Smooth muscle cell (in vitro differentiated cells): ENCODE results near the gene FRMD4B. TPM values are rescaled to one million over a fixed set of nuclear protein-coding genes. Genes with fewer than 3 reads are reported as not detected.

Experiments
- DNase-seq: peaks from one replicate; lab custom pipeline; 2025; ENCODE audit not compliant: unreplicated experiment; lab: John Stamatoyannopoulos, UW
- H2AFZ ChIP-seq: fragments of 200-600 bp; sonication (generic); 2 replicates; pipeline ENCODE4 v1.6.0; 2016; ENCODE audit warnings: antibody characterized with exemption, low read depth, mild to moderate bottlenecking
- H3F3A ChIP-seq: fragments of 200-600 bp; sonication (generic); 2 replicates; pipeline ENCODE4 v1.6.0; 2017; ENCODE audit warnings: antibody characterized with exemption, low read depth
- H3K27ac ChIP-seq: fragments of 200-600 bp; sonication (generic); 2 replicates; pipeline ENCODE4 v1.5.1; 2016; ENCODE audit warnings: low read depth, mild to moderate bottlenecking
- H3K27me3 ChIP-seq: fragments of 200-600 bp; sonication (generic); 2 replicates; pipeline ENCODE4 v1.6.1; 2016; ENCODE audit warnings: low read depth, mild to moderate bottlenecking
- H3K36me3 ChIP-seq: fragments of 200-600 bp; sonication (generic); 2 replicates; pipeline ENCODE4 v1.5.1; 2016; ENCODE audit warnings: low read depth
- H3K4me1 ChIP-seq: fragments of 200-600 bp; sonication (generic); 2 replicates; pipeline ENCODE4 v1.5.1; 2016; ENCODE audit warnings: low read depth
- H3K4me2 ChIP-seq: fragments of 200-600 bp; sonication (generic); 2 replicates; pipeline ENCODE4 v1.6.0; 2016; ENCODE audit warnings: mild to moderate bottlenecking
- H3K4me3 ChIP-seq: fragments of 200-600 bp; sonication (generic); 2 replicates; pipeline ENCODE4 v1.5.1; 2016; ENCODE audit warnings: mild to moderate bottlenecking
- H3K79me2 ChIP-seq: fragments of 200-600 bp; sonication (generic); 2 replicates; pipeline ENCODE4 v1.6.0; 2016; ENCODE audit warnings: low read depth, mild to moderate bottlenecking
- H3K9ac ChIP-seq: fragments of 200-600 bp; sonication (generic); 2 replicates; pipeline ENCODE4 v1.6.0; 2016; ENCODE audit warnings: low read depth
- H3K9me3 ChIP-seq: fragments of 200-600 bp; sonication (generic); replicated peaks from 2 replicates; pipeline ENCODE4 v1.5.1; 2016; ENCODE audit warnings: low read depth
- H4K20me1 ChIP-seq: fragments of 200-600 bp; sonication (generic); 2 replicates; pipeline ENCODE4 v1.6.0; 2016; ENCODE audit warnings: low read depth
- WGBS: methylation state at CpG from one replicate; pipeline ENCODE4 v1.1.7; 2016; ENCODE audit warnings: low lambda C conversion rate; 5-methylcytosine and 5-hydroxymethylcytosine counted together
- polyA plus RNA-seq: library from polyadenylated mRNA; unstranded; fragments of >200 nt; fragmentation: Nextera tagmentation; extraction: Ambion mirVana; gene quantifications from 2 replicates; pipeline ENCODE4 v1.2.1, GENCODE V29; 2016
- total RNA-seq: library from RNA; depleted of rRNA; stranded (reverse); fragments of >200 nt; gene quantifications from 2 replicates; pipeline ENCODE4 v1.2.3, GENCODE V29; 2014
- TF ChIP-seq, protein P1 (sequence below): fragments of 200-600 bp; sonication (generic); IDR thresholded peaks from 2 replicates; pipeline ENCODE4 v1.5.1; 2017; ENCODE audit warnings: borderline replicate concordance, mild to moderate bottlenecking, antibody characterized with exemption; ENCODE audit not compliant: insufficient read depth, poor library complexity, severe bottlenecking

Gene FRMD4B
- total and polyA plus RNA-seq, 2 experiments from 2014 or later, result 3.7 to 24.3 TPM

DNA sequence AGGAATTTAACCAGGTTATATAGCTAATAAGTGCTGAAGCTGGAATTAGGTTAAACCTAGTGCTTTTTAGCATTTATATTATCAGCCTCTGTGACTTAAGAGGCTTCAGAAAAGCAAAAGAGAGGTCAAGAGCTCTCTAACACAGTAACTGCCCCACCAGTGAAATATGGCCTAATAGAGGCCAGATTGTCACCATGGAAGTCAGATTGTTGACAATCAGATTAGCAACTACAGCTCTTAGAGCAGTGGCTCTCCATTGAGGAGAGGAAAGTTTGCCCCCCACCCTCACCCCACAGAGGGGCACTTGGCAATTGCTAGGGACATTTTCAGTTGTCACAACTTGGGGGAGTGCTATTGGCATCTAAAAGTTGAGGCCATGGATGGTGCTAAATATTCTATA lies 240.2 kb downstream of the FRMD4B start:
- H3K36me3 ChIP-seq, result no peaks in the 10 kb centered on the region
- no peak for DNase-seq
- no peak overlapping the region for H3K9ac ChIP-seq
- H2AFZ ChIP-seq, result no peak overlapping the region
- H3K27ac ChIP-seq, result no peak overlapping the region
- H3K4me1 ChIP-seq, result peaks cover 8% of the 10 kb centered on the region
- H3F3A ChIP-seq, result no peaks in the 10 kb centered on the region
- H3K79me2 ChIP-seq, result no peaks in the 10 kb centered on the region
- no peaks in the 10 kb centered on the region for H3K9me3 ChIP-seq
- no peak overlapping the region for H3K4me3 ChIP-seq
- peaks cover 5% of the 10 kb centered on the region for H3K27me3 ChIP-seq
- H3K4me2 ChIP-seq, result no peak overlapping the region
- TF ChIP-seq, protein P1, sequence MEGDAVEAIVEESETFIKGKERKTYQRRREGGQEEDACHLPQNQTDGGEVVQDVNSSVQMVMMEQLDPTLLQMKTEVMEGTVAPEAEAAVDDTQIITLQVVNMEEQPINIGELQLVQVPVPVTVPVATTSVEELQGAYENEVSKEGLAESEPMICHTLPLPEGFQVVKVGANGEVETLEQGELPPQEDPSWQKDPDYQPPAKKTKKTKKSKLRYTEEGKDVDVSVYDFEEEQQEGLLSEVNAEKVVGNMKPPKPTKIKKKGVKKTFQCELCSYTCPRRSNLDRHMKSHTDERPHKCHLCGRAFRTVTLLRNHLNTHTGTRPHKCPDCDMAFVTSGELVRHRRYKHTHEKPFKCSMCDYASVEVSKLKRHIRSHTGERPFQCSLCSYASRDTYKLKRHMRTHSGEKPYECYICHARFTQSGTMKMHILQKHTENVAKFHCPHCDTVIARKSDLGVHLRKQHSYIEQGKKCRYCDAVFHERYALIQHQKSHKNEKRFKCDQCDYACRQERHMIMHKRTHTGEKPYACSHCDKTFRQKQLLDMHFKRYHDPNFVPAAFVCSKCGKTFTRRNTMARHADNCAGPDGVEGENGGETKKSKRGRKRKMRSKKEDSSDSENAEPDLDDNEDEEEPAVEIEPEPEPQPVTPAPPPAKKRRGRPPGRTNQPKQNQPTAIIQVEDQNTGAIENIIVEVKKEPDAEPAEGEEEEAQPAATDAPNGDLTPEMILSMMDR, result no peak
- H4K20me1 ChIP-seq, result no peaks in the 10 kb centered on the region

DNA sequence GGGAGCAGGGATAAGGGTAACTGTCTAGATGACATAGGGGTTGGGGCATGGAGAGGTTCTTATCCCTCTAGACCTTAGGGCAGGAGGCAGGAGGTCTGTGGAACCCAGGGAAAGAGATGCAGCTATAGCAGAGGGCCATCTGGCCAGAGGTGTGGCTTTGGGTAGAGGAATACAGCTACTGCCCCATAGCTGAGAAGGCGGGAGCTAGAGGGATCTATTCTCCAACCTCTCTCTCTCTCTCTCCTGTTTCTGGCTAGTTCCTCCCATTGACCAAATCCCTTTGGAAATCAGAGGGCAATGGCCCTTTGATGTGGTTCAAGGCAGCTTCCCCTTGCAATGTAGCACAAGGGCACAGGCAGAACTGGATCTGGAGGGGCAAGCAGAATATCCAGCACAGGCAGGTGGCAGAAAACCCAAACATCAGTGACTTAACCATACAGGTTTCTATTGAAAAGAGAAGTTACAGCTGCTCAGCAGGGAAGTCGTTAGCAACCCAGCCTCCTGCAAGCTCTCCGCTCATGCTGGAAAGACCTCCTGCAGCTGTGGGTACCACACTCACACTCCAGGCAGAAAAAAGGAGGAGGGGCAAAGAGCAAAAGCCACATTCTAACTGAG lies 241.2 kb downstream of the FRMD4B start:
- no peaks in the 10 kb centered on the region for H3F3A ChIP-seq
- H3K9ac ChIP-seq, result no peak overlapping the region
- H3K36me3 ChIP-seq, result no peaks in the 10 kb centered on the region
- H3K4me3 ChIP-seq, result no peak overlapping the region
- H3K9me3 ChIP-seq, result no peaks in the 10 kb centered on the region
- H4K20me1 ChIP-seq, result no peaks in the 10 kb centered on the region
- H3K4me1 ChIP-seq, result peaks cover 8% of the 10 kb centered on the region
- DNase-seq, result no peak
- TF ChIP-seq, protein P1, result no peak
- no peak overlapping the region for H3K4me2 ChIP-seq
- 35% methylated on average over 3 of the region's 3 CpGs for WGBS
- H3K27me3 ChIP-seq, result peaks cover 6% of the 10 kb centered on the region
- H3K27ac ChIP-seq, result no peak overlapping the region
- no peak overlapping the region for H2AFZ ChIP-seq
- no peaks in the 10 kb centered on the region for H3K79me2 ChIP-seq

DNA sequence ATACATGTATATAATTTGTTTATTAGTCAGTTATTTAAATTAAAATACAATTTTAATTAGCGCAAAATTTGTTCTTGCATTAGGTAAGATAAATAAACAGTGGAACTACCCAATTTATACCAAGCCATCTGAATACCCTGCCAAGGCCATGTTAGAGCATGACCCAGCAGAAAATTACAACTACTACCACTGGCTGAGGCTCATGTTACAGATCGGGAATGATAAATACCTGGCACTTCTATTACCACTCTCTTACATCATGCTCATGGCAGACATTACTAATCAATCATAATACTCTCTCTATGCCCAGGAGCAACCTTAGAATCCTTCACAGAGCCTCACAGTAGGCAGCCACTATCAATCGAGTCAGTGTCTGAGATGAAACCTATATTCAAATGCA lies 242.3 kb downstream of the FRMD4B start:
- WGBS, result 91% methylated on average over 3 of the region's 3 CpGs
- Histone ChIP-seq H3K4me2 (no peak overlapping the region), H3K79me2 (no peaks in the 10 kb centered on the region)

More for the DNA sequence above, 242.3 kb downstream of the FRMD4B start:
- H3K36me3 ChIP-seq, result no peaks in the 10 kb centered on the region
- H3K9ac ChIP-seq, result no peak overlapping the region
- TF ChIP-seq, protein P1, result no peak
- no peaks in the 10 kb centered on the region for H3K9me3 ChIP-seq
- no peaks in the 10 kb centered on the region for H3F3A ChIP-seq
- no peak overlapping the region for H2AFZ ChIP-seq
- no peaks in the 10 kb centered on the region for H4K20me1 ChIP-seq
- peaks cover 18% of the 10 kb centered on the region for H3K27me3 ChIP-seq
- no peak overlapping the region for H3K27ac ChIP-seq
- H3K4me1 ChIP-seq, result peaks cover 8% of the 10 kb centered on the region
- no peak for DNase-seq
- no peak overlapping the region for H3K4me3 ChIP-seq
